LHCN-M2 (cell line): ENCODE measurements around the gene SCAMP2. TPM values are rescaled to one million over a fixed set of nuclear protein-coding genes. Genes with fewer than 3 reads are reported as not detected.

ENCODE experiments used
- DNase-seq: peaks from one replicate; pipeline ENCODE4 v3.0.0-alpha.2; 2012; ENCODE audit warnings: low read depth
- total RNA-seq: library from RNA; depleted of rRNA; stranded (reverse); fragments of >200 nt; gene quantifications from 2 replicates; pipeline ENCODE4 v1.2.3, GENCODE V29; 2014

SCAMP2 gene
- total RNA-seq, 1 experiment from 2014 or later = 29.2 TPM

DNA sequence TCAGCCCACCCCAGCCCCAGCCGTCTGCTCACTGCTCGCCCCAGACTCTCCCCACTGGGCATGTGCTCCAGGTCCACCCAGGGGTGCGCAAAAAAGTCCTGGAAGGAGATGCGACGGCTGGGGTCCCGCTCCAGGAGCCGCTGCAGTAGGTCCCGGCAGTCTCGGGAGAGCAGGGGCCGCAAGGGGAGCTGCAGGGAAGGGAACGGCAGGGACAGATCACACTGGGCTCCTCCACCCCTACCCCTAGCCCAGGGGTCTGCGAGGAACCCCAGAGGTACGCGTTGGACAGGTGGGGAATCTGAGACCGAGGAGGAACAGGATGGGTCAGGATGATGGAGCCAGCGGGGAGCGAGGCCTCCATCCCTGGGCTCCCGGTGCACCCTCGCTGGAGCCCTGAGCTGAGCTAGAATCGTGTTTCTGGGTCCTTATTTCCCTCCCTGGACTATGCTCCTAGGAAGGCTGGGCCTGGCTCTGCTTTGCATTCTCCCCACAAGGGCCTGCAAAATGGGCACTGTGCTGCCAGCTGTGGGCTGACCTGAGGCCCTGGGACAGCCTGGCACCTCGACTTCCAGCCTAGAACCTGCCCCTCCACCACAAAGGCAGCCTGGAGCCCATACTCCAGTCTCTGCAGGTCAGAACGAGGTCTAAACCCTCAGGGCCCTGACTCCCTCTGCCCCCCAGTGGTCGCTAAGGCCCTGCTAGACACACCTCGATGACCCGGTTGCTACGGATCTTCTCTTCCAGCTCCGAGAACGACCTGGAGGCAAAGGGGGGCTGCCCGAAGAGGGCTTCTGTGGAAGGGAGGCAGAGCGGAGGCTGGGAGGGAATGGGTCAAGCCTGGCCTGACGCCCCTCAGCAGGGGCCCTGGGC lies 33.4 kb downstream of the SCAMP2 start:
- DNase-seq = no peak

- DNase-seq = no peak
Measured at GRCh38 chr15:74838746-74839525, 34.2 kb downstream of the SCAMP2 start.

DNA sequence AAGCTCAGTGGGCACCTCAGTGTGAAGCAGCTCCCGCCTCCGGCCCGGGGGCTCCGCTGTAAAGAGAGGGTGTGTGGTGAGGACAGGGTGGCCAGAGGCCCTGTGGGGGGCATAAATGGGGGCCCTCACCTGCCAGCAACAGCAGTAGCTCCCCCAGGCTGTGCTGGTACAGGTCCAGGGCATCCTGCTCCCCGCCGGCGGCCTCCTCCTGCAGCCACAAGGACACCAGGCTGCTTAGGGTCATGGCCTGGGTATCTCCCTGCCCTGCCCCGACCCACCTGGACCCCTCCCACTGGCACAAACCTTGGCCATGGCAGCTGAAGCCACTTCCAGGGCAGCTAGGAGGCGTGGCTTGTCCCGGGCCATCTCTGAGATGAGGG lies 35.0 kb downstream of the SCAMP2 start:
- no peak for DNase-seq

DNA sequence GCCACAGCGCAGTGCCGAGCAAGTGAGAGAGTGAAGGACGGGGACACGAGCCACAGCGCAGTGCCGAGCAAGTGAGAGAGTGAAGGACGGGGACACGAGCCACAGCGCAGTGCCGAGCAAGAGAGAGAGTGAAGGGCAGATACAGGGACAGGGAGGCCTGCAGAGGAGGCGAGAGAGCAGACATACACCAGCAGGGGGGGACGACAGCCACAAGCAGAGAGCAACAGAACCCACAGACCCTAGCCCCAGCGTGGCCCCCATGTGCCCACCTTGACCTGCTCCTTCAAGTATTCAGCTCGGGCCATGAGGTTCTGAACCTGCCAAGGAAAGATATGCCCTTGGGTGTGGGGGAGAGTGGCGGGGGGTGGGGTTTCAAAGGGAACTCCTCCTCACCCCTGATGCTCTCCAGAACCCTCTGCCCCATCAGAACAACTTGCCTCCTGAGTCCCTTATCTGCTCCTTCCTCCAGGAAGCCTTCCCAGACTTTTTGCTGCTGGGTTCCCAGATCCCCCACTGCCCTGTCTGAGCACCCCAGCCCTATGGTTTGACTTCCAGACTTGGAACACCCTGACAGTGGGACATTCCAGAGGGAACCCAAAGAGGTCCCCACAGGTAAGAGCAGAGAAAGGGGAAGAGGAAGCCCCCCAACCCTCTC lies 35.6 kb downstream of the SCAMP2 start:
- no peak for DNase-seq

GRCh38 chr15:74836846-74837245 lies 36.3 kb downstream of the SCAMP2 start:
- DNase-seq = no peak

GRCh38 chr15:74835312-74835823 lies 37.8 kb downstream of the SCAMP2 start:
- DNase-seq = peak; percentile 55

DNA sequence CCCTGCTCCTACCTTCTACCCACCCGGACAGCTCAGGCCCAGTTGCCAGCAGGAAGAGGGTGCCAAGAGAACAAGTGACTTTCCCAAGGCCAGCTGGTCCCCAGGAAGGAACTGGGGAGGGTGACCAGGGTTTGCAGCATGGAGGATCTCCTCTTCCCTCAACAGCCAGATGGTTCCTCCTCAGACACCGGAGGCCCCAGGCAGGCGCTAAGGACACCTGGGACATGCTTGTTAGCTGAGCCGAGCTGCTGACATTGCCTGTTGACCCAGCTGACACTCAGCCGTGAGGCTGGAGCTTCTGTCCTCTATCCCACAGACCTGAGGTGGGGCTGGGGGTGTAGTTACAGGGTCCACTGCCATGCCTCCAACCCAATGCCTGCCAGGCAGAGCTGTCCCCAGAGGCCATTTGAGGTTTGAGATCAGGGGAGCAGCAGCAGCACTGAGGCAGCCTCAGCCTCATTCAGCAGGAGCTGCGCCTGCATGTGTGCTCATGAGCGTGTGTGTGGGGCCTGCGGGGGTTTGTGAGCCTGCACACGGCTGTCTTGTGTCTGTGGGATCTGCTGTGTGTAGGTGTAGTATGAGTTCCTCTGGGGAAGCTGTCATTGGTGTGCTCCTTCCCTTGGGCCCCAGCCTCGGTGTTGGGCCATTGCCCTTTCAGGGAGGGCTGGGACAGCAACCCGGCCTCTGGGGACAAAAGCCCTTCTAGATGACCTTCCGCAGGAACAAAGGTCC lies 39.6 kb downstream of the SCAMP2 start:
- no peak for DNase-seq

- DNase-seq = no peak
Measured at GRCh38 chr15:74832826-74833225, 40.3 kb downstream of the SCAMP2 start.

DNA sequence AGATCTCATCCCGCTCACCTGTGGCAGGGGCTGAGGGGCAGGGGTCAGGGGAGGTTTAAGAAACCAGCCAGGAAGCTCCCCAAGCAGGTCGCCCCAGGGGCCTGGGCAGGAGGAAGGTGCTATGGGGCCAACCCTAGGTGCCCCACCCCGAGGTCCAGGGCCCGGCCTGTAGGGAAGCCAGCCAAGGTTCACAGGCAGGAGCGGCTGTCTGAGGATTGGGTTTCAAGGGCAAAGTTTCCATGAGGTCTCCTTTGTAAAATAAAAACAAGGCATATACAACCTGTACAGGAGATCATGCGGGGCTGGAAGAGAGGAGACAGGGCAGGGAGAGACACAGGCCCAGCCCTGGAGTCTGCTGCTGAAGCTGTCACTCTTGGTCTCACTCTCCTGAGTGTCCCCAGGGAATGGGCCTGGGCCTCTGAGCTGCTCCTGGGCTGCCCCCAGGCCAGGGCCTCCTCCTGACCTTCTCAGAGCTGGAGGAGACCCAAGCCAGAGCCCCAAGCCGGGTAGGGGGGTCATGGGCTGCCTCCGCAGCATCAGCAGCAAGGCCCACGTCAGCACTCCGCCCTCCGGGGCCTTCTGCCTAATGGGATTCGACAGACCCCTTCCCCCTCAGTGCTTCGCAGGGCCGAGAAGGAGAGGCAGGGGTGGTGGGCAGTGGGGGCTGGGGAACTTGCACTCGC lies 41.2 kb downstream of the SCAMP2 start:
- no peak for DNase-seq

DNA sequence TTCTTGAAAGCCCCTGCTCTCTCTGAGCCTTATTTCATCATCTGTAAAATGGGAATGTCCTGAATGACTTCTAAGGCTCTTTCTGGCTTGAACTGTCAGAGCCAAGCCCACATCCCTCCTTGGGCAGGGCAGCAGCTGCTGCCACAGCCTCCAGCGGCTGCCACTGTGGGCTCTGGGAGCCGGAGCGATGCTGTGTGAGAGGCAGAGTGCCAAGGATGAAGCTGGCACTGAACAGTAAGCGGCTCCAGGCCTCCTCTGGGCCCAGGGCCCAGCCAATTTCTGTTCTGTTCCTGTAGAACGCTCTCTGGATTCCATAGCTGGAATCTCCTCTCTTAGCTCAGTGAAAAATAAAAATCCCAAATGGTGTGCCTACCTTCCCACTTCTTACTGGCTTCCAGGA lies 42.3 kb downstream of the SCAMP2 start:
- peak; percentile 54 for DNase-seq

- DNase-seq = no peak
Measured at GRCh38 chr15:74829991-74830390, 43.2 kb downstream of the SCAMP2 start.

DNA sequence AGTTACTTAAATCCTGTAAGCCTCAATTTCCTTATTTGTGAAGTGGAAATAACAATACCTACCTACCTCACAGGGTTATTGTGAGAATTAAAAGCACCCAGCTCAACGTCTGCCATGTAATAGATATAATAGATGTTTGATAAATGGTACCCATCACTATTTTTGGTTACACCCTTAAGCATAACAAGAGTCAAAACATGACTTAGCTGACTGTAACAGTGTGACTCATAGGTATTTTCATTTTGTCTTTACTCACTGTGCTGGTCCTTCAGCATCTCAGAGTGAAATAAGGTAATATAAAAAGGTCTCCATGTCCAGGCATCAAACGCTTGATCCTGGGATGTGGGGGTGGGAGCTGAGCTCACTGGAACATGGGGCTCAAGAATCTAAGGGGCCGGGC lies 43.7 kb downstream of the SCAMP2 start:
- peak; percentile 19 for DNase-seq

GRCh38 chr15:74828835-74829234 lies 44.3 kb downstream of the SCAMP2 start:
- no peak for DNase-seq

DNA sequence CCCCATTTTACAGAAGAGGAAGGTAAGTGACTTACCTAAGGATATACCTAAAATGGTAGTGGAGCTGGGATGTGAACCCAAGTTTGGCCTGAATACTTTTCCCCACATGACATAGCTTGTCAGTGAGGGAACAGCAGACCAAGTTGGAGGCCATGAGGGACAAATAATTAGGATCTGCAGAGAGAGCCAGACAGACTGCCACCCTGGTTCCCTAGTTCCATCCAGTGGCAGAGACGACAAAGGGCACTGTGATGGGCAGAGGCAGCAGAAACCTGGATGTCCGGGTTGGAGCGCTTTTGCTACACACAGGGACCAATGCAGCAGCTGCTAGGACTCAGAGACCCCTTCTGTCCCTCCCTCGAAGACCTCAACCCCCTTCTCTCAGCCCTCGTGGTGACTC lies 45.6 kb downstream of the SCAMP2 start:
- DNase-seq = no peak

- no peak for DNase-seq
Measured at GRCh38 chr15:74826921-74827320, 46.2 kb downstream of the SCAMP2 start.

- DNase-seq = no peak
Measured at GRCh38 chr15:74826364-74826819, 46.8 kb downstream of the SCAMP2 start, which contains the start of gene CPLX3. Gene CPLX3 (plus strand): TSS chr15:74826627. CDS start chr15:74826704, 77 bp downstream.

- DNase-seq = no peak
Measured at GRCh38 chr15:74825866-74826265, 47.3 kb downstream of the SCAMP2 start.

GRCh38 chr15:74824976-74825375 lies 48.2 kb downstream of the SCAMP2 start:
- DNase-seq = no peak

- no peak for DNase-seq
Measured at GRCh38 chr15:74823324-74823723, 49.8 kb downstream of the SCAMP2 start.

- no peak for DNase-seq
Measured at GRCh38 chr15:74822233-74822632, 50.9 kb downstream of the SCAMP2 start.

- no peak for DNase-seq
Measured at GRCh38 chr15:74821790-74822158, 51.4 kb downstream of the SCAMP2 start.
